Measurements from ENCODE around the gene CFAP100.

Gene CFAP100

DNA sequence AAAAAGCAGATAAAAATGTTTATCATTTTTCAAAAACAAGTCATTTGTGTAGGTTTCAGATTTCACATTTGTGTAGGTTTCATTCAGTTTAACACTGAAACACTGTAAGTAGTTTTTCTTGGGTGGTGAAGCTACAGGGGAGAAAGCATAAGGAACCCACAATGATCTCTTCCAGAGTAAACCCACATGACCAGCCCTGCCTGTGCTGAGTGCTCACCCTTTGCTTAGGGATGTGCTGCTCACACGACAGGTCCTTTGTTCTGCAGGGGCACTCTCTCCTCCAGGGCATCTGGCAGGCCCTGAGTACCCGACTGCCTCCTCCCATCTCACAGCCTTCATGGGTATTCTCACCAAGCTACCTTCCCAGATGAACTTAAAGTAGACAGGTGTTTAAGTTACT lies 52.1 kb downstream of the CFAP100 start:
- no peak for DNase-seq

DNA sequence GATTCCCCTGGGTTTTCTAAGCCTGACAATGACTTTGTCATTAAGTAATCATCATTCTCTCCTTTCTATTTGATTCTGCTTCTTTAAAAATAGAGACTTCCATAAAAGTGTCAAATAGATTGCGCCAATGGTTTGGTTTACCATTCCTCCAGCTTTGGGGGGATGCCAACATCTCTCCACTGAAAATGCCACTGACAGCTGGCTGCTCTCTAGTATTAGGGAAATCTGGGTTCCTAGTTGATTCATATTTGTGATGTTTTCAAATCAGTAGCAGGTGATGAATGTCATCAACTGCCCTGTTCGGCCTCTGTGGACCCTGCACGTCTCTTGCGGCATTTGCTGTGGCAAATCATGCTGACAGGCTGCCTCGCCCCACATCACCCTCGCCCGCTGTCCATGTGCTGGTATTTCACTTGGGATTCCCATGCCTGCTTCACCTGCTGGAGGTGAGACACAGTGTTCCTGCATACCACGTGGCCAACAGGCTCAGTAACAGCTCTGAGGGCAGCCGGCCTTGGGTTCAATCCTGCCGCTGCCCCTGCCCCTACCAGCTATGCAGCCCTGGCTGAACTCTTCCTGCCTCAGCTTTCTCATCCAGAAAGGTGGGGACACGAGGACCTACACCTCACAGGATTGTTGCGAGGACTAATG lies 52.9 kb downstream of the CFAP100 start:
- DNase-seq, result no peak

DNA sequence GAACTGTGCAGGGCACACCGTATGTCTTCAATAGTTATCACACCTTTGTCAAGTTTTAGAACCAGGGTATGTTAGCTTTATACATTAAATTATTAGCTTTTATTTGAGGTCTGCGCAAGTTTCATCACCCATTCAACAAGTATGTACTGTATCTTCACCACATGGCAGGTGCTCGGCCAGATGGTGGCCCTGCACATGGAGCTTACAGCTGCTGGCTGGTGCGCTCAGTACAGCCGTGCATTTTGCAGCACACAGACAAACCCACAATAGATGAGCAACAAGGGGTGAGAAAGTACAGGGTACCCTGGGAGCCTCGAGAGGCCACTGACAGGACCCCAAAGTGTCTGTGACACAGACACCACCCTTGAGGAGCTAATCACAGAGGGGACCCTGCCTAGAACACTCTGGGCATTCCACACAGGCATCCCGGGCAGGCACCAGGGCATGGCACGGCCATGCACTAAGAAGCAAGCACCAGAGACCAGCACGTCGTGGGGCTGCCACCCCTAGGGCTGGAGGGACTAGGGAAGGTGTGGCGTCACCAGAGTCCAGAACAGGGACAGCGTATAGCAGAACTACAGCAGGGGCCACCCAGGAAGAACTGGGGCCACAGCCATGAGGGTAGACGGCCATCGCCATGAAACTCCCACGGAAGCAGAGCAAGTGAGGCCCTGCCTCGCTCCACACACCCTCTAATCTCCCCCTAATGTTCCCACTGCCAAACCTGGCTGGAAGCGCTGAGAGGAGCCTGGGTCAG lies 53.6 kb downstream of the CFAP100 start:
- no peak for DNase-seq

DNA sequence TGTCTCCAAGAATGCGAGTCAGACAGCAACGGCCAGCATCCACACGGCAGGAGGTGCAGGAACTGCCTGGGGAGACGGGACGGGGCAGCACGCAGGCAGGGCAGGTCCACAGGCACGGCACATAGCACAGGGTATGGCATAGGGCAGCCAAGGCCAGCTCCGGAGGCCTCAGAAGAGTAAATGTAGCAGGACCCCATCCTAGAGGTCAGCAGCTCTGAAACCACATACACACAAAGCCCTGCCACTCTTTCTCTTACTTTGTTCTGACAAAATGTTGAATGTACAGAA lies 54.1 kb downstream of the CFAP100 start:
- DNase-seq, result no peak

DNA sequence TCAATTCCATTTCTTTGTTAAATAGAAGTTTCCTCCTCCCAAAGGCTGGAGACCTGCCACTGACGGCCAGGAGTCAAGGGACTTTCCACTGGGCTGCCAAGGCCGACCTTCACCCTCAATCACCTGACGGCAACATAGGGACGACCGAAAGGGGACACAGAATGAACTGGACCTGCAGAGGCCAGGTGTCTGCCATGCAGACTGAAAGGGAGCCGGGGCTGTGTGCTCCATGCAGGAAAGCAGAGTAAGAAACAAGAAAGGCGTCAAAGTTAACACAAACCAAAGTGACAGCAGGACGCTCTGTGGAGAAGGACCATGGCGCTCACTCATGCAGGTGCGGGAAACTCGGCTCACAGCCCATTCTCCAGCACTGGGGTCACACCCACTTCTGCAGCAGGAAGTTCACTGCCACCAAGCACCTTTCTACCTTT lies 54.9 kb downstream of the CFAP100 start:
- DNase-seq, result no peak

DNA sequence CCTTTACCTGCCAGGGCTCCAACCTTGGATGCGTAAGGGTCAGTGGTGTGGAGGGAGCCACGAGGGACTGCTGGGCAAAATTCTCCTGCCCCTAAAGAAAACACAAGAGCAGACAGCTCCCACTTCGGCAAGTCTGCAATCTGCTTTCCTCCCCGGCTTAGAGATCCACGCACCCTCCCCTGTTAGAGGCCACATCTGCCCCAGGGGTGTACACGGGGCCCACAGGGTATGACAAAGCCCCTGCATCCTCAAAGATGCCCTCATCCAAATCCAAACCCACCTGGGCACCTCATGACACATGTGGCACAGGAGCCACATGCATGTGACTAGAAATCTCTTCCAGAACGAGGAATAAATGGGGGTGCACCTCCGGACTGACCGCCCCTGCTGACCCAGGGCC lies 55.5 kb downstream of the CFAP100 start:
- no peak for DNase-seq

DNA sequence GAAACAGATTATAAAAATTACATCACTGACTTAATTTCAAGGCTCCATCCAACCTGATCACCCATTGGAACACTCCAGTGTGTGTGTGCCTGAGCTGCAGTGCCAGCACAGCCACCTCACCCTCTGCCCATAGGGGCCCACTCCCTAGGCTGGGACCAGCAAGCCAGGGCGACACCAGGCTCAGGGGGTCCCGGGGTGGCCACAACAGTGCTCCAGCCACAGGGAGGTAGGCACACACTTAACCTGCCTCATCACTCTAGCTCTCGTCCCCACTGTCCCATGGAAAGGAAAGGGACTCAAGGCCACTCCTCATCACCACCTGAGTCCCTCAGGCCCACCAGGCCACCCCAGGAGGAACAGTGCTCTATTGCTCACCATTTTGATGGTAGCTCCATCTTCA lies 56.0 kb downstream of the CFAP100 start:
- DNase-seq, result no peak

DNA sequence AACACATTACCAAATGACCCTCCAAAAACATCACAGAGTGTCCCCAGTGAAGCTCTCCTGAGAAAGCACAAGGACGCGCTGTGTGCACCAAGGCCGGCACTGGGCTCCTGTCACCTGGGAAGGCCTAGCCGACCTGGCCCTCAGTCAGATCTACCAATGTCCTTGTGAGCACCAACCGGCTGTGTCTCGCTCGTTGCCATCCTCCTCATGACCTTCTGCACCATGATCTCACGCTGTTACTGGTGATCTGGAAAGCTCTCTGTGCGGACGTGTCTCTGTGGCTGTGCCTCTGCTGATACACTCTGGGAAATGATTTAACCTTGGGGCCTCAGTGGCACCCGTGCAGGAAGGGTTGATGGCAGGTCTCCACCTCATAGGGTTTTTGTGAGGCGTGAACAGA lies 56.8 kb downstream of the CFAP100 start:
- DNase-seq, result no peak

DNA sequence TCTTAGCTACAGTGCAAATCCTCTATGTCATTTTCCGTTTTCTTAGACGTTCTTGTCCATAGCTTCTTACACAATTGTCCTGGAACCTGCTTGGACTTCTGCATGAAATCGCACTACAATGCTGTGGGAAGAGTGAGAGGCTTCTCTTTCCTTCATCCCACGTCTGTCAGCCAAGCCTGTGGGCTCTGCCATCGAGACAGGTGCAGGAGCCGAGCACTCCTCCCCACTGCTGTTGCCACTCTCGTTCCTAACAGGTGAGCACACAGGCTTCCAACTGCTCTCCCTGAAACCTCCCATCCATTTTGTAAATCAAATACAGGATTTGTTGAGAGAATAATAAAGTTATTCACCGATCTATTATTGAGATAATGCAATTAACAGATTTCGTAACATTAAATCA lies 57.5 kb downstream of the CFAP100 start:
- no peak for DNase-seq

DNA sequence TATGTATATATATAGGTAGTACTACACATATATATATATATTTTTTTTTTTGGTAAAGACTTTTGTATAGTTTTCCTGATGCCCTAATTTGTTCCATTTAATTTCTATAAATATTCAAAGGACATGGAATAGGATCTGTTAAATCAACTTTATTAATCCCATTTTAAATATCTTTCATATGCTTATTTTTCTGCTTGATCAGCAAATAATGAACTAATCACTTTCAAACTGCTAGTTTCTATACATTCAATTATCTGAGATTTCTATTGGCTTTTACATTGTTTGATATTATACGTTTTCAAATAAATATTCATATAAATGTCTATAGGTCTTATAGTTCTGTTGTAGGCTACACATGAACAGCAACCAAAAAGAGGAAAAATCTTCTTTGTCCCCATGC lies 59.3 kb downstream of the CFAP100 start:
- DNase-seq, result no peak

DNA sequence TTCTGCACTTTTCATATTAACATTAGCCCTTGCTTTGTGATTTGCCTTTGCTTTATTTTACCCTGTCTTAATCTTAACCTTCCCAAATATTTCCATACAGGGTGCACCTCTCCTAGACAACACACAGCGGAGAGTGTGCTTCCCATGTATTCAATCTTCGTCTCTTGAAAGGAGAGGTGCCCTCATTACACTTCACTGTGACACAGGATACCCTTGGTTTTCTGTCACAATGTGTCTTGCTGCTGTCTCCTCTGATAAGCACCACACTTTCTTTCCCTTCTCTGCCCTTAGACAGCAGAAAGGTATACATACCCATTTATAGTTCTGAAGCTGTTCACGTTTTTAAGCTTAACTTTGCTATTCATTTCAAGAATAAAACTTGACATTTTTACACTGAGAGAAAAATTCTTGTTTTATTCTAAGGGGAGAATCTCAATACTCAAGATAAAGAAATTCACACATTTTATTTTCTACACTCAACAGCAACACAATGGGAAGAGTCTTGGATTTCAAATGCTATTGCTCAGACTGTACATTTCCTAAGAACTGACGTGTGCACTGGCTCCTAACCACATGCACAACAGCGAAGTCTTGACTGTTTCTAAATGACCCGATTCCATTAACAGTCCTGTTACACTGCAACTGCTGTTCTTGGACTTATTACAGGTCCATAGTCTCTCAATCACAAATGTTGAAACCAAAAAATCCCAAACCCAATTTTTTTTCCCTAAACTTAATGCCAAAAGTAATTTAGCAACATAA lies 59.9 kb downstream of the CFAP100 start:
- no peak for DNase-seq

DNA sequence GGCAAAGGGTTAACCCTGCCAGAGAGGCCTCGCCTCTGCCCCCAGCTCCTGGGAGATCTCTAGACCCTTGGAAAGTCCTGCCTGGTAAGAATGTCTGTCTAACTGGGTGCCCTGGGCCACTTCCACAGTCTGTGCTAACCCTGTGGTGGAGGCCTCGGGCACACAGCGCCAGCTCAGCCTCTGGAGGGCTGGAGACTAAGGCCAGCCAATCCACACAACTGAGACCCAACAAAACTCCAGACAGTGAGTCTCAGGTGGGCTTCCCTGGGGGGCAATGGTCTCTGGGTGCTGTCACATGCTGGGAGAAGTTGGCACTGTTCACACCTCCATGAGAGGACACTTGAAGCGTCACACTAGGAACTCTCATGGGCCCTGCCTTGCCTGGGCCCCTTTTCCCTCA lies 61.5 kb downstream of the CFAP100 start:
- DNase-seq, result no peak

DNA sequence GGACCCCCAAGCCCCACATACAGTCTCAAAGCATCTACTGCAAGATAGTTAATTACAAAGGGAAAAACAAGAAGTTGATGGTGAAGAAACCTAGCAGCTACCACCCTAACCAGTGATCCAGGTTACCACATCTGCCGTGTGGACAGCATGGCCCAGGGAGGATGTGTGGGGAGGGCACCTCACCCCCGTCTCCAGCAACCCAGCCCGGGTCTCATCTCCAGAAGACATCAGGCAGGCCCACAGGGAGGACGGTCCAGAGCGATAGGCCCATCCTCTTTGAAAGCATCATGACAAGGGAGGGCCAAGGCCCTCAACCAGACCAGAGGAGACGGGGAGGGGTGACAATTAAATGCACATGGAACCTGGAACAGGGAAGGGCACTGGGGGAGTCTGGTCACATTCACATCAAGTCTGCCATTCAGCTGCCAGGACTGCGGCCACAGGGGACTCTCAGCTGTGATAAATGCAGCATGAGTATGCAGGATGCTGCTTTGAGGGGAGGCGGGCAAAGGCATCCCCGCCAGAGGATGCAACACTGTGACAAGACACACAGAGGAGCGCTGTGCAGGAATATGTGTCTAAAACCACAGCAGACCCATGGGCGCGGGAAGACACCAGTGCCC lies 62.2 kb downstream of the CFAP100 start:
- DNase-seq, result no peak

DNA sequence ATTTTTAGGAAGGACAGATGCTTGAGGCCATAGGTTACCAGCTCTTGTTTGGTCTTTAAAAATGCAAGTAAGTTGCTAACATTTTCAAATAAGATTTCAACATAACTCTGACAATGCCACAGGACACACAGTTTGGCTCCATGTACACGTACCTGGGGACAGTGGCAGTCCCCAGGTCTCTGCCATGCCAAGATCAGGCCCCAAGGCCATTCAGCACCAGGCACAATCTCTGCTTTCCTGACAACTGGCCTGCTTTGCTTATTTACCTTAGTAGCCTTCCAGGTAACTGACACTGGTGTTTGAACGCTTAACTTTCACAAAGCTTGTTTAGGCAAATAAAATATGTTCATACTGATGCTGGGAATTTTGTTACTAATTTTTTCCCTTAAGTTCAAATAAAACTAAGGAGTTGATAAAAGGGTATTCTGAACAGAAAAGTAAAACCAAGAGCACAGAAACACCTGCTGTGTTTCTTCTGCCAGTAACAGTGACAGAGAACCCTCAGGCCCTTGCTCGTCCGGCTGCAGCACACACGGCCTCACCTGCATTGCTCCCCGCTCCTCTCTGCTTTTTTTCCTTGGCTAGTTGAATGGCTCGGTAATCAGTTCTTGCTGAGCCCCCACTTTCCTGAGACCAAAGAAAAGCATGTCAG lies 64.5 kb downstream of the CFAP100 start:
- no peak for DNase-seq

DNA sequence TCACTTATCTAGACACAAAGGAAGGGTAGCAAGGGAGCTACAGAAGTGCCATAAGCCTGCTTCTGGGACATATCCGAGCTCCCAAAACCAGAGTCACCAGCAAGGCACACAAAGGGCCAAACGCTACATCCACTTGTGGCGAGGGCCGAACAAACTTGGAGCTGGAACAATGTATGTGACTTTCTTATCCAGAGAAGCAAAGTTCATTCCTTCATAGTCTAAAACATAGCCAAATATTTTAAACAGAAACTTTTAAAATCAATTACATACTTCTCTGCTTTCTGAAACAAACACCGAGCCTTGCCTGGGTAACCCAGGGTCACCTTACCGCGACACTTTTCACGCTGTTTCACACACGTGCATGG lies 65.0 kb downstream of the CFAP100 start:
- DNase-seq, result no peak

DNA sequence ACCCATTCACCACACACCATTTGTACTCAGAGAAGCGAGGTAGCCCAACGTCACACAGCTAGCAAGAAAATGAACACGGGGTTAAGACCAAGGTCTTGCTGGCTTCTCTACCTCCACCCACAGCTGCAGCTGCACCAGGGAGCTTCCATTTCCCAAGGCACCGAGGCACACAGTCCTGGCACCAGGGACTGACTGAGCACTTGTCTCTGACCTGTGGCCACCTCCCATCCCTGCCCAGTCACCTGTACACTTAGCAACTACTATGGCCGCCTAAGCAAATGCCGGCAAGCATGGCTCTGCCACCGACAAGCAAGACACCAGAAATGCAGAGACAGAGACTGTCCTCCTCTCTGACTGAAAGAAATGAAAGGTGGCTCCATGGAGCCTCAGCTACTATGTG lies 65.7 kb downstream of the CFAP100 start:
- no peak for DNase-seq

DNA sequence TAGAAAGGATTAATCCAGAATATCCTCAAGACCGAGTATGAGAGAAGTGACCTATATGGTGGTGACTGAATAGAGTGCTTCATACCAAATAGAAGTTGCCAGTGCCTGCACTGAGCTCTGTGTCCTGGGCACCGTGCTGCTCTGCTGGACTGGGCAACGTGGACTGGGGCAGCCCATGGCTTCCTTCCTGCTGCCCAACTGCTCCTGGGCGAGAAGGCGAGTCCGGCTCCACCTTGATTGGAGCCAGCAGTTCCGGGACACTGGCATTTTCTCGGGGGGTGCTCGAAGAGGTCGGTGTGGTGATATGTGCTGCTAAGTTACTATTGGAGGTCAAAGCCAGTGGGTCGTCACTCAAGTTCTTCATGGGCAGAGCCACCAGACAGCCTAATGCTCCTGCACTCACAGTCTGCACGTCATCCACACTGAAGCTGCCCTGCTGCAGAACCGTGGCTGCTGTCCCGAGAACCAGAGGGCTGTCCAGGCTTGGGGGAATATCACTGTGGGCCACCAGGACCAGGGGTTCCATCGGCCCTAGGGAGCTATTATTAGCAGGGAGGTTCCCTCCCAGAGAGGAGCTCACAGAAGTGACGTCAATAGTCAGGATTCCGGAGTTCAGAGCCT lies 66.9 kb downstream of the CFAP100 start:
- no peak for DNase-seq

DNA sequence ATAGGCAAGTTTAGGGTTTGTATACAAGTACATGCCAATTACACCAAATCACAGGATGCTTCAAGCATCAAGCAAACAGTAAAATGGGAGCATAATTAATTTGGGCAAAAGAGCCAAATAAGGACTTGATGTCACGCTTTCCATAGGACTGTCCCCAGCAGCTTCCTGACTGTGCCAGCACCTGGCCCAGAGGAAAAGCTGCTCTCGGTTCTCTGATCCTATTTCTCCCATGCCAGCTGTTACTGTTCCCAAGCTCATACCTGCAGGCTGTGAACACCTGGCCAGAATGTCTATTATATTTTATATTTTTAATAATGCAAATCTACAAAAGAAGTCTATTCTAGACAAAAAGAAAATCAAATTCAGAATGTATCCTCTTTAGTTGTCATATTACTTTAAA lies 68.8 kb downstream of the CFAP100 start:
- no peak for DNase-seq

DNA sequence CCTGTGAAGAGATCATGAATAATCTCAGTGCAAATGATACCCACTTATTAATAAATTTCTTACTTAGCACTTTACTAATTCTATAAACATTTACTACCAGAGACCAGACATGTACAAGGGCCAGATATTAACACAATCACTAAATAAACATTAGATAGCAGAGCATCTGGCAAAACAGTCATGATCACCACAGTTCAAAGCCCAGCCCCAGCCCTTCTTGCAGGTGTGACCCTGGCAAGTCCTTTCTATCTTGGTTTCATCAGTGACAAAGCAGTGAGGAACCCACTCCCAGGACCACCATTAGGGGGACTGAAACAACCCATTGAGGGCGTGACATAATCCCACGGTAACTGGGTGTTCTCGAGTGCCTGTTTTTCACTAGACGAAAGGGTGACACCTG lies 69.4 kb downstream of the CFAP100 start:
- no peak for DNase-seq

DNA sequence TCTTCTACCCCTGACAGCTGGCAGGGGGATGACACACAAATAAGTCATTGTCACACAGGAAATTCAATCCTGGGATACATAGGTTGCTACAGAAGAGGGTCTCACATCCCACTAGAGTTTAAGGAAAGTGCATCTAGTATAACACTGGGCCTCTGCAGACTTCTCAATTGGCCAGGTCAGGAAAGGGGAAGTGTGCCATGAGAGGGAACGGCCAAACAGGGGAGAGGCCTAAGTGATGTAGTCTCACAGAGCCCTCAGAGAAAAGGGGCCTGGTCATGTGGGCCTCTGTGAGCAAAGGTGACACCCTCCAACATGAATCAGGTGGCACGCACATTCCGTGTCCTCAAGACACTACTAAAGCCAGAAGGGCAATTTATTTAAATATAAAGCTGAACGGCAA lies 69.8 kb downstream of the CFAP100 start:
- DNase-seq, result no peak

DNA sequence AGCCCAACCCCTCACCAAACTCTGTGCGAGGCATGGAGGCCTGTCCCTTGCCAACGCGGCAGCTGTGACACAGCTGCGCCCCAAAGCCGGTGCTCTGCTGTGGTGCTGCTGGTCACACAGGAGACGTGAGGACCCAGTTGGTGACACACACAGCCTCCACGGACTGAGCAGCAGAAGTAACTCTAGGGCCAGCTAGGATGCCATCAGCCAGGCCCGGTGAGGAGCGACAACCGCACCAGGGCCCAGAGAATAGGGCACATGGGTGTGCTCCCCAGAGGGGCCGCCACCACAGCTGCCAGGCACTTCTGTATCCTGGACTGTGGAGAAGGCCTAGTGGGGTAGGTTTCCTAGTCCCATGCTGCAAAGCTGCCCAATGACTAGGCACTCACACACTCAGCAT lies 70.3 kb downstream of the CFAP100 start:
- DNase-seq, result no peak

DNA sequence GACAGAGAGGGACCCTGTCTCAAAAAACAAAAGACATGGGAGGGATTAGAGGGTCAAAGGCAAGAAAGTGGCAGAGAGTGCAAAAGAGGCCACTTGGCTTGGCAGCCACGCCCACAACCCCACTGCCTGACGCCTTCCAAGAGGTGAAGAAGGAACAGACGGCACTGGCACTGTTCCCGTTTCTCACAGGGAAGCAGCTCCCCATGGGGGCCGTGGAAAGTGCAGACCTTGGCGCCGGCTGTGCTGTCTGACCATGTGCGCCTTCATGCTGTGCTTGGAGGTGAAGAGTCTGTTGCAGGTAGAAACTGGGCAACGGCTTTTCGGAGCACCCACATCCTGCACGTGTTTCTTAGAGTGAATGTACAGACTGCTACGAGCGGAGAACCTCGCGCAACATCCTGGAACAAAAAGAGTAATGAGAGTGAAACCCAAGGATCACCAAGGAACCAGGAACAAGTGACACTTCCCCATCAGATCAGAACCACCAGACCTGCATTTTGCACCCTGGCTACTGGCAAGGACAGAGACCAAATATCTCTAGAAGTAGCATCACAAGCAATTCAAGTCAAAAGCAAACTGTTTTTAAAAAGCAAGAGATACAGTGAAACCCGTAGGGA lies 71.3 kb downstream of the CFAP100 start:
- DNase-seq, result no peak

Data from cerebellar nuclear complex (tissue), 1 donor.